Measurements from ENCODE around the gene RFX3.

Gene RFX3

DNA sequence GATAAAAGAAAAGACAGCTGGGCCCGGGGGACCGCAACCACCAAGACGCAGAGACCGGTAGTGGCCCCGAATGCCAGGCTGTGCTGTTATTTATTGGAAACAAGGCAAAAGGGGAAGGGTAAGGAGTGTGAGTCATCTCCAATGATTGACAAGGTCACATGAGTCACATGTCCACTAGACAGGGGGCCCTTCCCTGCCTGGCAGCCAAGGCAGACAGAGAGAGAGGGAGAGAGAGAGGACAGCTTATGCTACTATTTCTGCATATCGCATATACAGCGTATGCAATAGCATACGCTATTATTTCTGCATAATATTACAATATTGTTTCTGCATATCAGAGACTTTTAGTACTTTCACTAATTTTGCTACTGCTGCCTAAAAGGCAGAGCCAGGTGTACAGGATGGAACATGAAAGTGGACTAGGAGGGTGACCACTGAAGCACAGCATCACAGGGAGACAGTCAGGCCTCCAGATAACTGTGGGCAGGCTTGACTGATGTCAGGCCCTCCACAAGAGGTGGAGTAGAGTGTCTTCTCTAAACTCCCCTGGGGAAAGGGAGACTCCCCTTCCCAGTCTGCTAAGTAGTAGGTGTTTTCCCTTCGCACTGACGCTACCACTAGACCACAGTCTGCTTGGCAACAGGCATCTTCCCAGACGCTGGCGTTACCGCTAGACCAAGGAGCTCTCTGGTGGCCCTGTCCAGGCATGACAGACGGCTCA lies 50.3 kb downstream of the RFX3 start:
- peak; percentile 56 for DNase-seq

- no peak for DNase-seq
These were observed 51.0 kb downstream of the RFX3 start for GRCh38 chr9:3474821-3475220.

GRCh38 chr9:3473405-3473804 lies 52.4 kb downstream of the RFX3 start:
- DNase-seq: peak; percentile 71

- peak; percentile 51 for DNase-seq
These were observed 53.9 kb downstream of the RFX3 start for GRCh38 chr9:3471883-3472282.

GRCh38 chr9:3468421-3469205 lies 57.2 kb downstream of the RFX3 start:
- no peak for DNase-seq

GRCh38 chr9:3467593-3468219 lies 58.1 kb downstream of the RFX3 start:
- DNase-seq: peak; percentile 90

GRCh38 chr9:3464033-3464638 lies 61.7 kb downstream of the RFX3 start:
- DNase-seq: no peak

GRCh38 chr9:3458806-3459475 lies 66.9 kb downstream of the RFX3 start:
- DNase-seq: no peak

DNA sequence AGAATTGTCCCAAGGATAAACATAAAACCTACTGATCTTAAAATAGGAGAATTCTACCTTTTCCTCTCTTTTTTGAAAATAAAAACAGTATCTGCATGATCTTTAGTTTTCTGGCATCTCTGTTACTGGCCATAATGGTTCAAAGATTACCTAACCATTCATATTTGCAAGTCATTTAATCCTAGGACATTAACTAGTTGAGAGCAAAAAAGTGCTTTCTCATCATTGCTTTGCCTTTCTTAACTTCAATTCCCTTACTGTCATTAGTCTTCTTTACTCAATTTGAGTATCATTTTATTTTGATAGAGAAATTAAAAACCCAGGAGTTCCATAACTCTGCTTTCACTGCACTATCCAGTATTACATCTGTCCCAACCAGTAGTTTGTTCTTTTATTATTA lies 68.6 kb downstream of the RFX3 start:
- peak; percentile 31 for DNase-seq

DNA sequence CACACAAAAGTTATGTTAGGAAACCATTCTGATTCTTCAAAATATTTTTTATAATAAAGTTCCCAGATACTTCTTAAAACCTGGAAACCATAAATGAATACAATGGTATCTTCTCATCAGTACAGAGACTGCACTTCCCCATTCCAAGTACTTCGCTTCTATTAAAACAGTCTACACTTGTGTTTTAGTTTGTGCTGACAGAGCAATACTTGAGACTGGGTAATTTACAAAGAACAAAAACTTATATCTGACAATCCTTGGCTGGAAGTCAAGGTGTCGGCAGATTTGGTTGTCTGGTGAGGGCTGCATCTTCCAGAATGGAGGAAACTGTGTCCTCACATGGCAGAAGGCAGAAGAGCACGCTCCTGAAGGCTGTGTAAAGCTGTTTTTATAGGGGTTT lies 70.1 kb downstream of the RFX3 start:
- DNase-seq: peak; percentile 48

- DNase-seq: no peak
These were observed 70.7 kb downstream of the RFX3 start for GRCh38 chr9:3455094-3455493.

DNA sequence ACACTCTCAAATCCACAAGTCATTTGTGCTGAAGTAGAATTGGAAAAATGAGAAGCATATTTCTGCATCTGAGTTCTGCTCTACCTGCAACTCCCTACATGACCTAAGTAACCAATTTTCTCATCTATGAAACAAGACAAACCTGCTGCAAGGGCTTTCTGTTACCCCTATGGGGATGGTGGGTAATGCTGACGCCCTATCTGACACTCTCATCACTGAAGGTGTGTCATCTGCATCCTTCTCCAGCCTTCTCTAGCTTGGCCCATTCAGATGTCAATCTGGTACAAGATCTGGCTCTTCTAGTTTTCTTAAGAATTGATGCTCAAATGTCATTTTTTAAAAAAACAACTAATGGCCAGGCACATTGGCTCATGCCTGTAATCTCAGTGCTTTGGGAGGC lies 73.8 kb downstream of the RFX3 start:
- no peak for DNase-seq

GRCh38 chr9:3447788-3448187 lies 78.0 kb downstream of the RFX3 start:
- no peak for DNase-seq

DNA sequence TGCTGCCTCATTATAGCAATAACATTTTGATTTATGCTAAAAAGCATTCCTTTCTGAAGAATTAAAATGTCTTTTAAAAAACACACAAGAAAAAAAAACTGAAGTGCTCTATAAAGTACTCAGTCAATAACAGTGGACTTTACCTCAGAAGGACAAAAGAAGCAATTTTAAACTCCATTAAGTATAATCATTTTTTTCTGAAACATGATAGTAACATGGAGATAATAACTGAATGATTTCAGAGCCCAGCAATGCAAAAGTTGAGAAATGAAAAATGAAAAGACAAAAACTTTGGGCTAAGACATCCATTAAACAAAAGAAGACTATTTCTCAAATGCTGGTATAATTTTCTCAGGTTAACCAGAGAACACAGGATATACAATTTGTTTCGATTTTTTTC lies 78.7 kb downstream of the RFX3 start:
- DNase-seq: no peak

- no peak for DNase-seq
These were observed 79.5 kb downstream of the RFX3 start for GRCh38 chr9:3446313-3446712.

- no peak for DNase-seq
These were observed 81.8 kb downstream of the RFX3 start for GRCh38 chr9:3444016-3444415.

- DNase-seq: peak; percentile 86
These were observed 84.5 kb downstream of the RFX3 start for GRCh38 chr9:3441197-3441816.

DNA sequence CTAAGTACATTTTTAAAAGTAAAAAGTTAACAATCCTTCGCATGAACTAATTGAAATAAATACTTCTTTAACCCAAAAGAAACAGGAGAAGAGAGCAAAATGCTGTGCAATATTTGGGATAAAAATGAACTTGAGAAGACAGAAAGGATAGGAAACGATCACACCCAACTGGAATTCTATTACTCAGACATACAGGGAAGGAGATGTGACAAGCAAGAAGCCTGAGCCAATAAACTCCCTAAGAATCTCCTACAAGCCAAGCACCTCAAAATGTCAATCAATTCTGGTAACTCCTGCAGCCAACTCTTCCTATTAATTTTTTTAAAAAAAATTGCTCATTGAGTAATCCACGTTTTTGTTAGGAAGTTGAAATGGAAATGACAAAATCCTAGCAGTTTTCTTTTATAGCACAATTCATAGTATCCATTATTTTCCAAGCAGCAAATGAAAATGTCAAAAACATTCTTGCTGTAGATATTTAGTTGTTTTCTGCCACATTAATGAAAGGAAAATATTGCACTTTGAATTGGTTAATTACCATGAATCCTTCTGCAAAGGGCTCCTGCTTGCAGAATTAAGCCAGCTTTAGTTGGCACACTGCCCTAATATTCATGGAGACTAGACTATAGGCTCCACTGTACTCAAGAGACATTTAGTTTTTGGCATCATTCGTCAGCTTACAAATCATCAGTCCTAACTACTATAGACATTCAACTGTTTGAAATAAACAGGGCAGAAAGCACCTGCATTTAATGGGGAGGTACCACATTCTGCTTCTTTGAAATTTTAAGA lies 89.0 kb downstream of the RFX3 start:
- no peak for DNase-seq

- DNase-seq: no peak
These were observed 90.1 kb downstream of the RFX3 start for GRCh38 chr9:3435732-3436131.

GRCh38 chr9:3434594-3434993 lies 91.2 kb downstream of the RFX3 start:
- DNase-seq: peak; percentile 65

DNA sequence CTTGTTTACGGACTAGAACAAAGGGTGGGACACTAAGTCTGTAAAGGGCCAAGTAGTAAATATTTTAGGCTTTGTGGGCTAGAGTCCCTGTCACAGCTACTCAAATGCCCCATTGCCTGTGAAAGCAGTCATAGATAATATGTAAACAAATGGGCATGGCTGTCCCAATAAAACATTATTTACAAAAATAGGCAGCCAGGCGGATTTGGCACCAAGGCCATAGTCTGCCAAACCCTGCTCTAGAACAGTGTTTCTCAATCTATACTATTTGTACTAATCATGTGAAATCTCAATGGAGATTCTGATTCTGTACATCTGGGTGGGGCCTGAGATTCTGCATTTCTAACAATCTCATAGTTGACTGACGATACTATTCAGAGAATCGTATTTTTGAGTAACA lies 92.0 kb downstream of the RFX3 start:
- DNase-seq: no peak

DNA sequence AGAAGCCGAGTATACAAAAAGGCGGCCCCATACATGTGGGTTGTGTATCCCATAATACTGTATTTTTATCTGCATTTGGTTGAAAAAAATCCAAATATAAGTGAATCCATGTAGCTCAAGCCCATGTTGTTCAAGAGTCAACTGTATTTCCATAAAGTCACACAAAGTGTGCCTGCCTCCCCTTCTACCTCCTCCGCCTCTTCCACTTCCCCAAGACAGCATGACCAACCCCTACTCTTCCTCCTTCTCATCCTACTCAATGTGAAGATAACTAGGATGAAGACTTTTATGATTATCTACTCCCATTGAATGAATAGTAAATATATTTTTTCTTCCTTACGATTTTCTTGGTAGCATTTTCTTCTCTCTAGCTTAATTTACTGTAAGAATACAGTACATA lies 92.7 kb downstream of the RFX3 start:
- DNase-seq: no peak

All from hematopoietic multipotent progenitor cell treated with erythropoietin and hydrocortisone succinate and interleukin-3 and kit ligand, for 4 days (in vitro differentiated cells).